Esophagus squamous epithelium (tissue), 4 donors: ENCODE data around the gene ICA1.

Source experiments
- POLR2A ChIP-seq, 4 donors: fragments of 450-650 bp; IDR thresholded peaks; one replicate each; pipeline ENCODE4 v1.6.1; 2017; ENCODE audit warnings: antibody characterized with exemption in 4 of 4, mild to moderate bottlenecking in 4 of 4, moderate library complexity in 3 of 4
- TF ChIP-seq, protein P1 (sequence below), 6 experiments: fragments of 450-650 bp in 4 of 6; fragments of 200-600 bp in 2 of 6; sonication (generic) in 2 of 6; IDR thresholded peaks; one replicate each; pipeline ENCODE4 v1.5.1; 2016 to 2019; ENCODE audit warnings: antibody characterized with exemption in 6 of 6, mild to moderate bottlenecking in 4 of 6, moderate library complexity in 4 of 6

DNA sequence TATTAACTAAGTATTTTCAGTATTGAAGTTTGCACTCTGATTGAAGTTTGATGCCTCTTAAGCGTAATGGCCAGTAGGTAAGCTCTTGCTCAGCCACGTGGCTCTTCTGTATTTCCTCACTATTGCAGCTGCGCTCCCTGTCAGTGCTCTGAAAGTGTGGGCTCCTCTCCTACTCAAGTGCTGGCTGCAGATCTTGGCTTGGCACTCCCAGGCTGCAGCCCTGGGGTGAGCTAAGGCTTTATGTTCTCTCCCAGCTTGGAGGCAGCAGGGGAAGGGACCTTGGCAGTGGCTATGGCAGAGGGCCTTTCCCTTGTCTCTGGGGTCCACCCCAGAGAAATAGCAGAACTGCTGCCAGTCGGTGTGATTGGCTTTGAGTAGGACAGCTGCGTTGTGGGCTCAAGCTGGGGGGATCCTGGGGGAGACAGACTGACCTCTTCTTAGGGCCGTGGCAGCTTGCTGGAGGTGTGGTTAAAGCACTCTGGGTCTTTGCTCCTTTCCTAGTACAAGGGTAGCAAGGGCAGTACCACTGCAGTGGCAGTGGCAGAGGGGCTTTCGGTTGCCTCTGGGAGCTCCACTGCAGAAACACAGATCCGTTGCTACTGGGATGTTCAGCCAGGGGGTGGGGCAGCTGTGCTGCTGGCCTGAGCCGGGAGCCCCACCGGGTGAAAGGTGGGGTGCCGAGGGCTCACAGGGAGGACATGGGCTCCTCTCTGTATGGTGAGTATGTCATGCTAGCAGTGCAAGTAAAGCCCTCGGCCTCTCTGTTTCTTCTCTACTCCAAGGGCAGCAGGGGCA, 192.9 kb downstream of the ICA1 start:
- TF ChIP-seq, protein P1, sequence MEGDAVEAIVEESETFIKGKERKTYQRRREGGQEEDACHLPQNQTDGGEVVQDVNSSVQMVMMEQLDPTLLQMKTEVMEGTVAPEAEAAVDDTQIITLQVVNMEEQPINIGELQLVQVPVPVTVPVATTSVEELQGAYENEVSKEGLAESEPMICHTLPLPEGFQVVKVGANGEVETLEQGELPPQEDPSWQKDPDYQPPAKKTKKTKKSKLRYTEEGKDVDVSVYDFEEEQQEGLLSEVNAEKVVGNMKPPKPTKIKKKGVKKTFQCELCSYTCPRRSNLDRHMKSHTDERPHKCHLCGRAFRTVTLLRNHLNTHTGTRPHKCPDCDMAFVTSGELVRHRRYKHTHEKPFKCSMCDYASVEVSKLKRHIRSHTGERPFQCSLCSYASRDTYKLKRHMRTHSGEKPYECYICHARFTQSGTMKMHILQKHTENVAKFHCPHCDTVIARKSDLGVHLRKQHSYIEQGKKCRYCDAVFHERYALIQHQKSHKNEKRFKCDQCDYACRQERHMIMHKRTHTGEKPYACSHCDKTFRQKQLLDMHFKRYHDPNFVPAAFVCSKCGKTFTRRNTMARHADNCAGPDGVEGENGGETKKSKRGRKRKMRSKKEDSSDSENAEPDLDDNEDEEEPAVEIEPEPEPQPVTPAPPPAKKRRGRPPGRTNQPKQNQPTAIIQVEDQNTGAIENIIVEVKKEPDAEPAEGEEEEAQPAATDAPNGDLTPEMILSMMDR (IDR thresholded peaks at IDR 0.05) = no peak
- no peak for TF ChIP-seq POLR2A (IDR thresholded peaks at IDR 0.05)
